Right atrium auricular region (tissue), 2 donors: Measurements from ENCODE around the gene EIF2B2. TPM values are rescaled to one million over a fixed set of nuclear protein-coding genes. Genes with fewer than 3 reads are reported as not detected.

ENCODE experiments used
- DNase-seq: peaks from one replicate; pipeline ENCODE4 v3.0.0-alpha.2; 2019; ENCODE audit warnings: low spot score
- H3K27ac ChIP-seq, 2 donors: fragments of 200-600 bp; sonication (generic); 1 replicate in 1 of 2; 2 replicates in 1 of 2; pipeline ENCODE4 v1.5.1; 2016 to 2019
- H3K27me3 ChIP-seq, 2 donors: fragments of 200-600 bp; sonication (generic); one replicate each; pipeline versions ENCODE4 v1.5.1 to v1.6.0; 2017 to 2019
- H3K36me3 ChIP-seq: fragments of 200-600 bp; sonication (generic); one replicate; pipeline ENCODE4 v1.5.1; 2016
- H3K4me1 ChIP-seq, 2 donors: fragments of 200-600 bp; sonication (generic); one replicate each; pipeline versions ENCODE4 v1.5.1 to v1.6.0; 2017 to 2019
- H3K4me3 ChIP-seq, 2 donors: fragments of 200-600 bp; sonication (generic); 1 replicate in 1 of 2; 2 replicates in 1 of 2; pipeline ENCODE4 v1.5.1; 2017 to 2019; ENCODE audit warnings: mild to moderate bottlenecking in 1 of 2, moderate library complexity in 1 of 2
- H3K9me3 ChIP-seq, 2 donors: fragments of 200-600 bp; sonication (generic); one replicate each; pipeline ENCODE4 v1.5.1; 2019
- total RNA-seq, 2 donors: library from RNA; depleted of rRNA; stranded (reverse); fragments of >200 nt; gene quantifications; one replicate each; pipeline ENCODE4 v1.1.0, GENCODE V29; 2016
- TF ChIP-seq, protein P1 (sequence below), 2 donors: fragments of 200-600 bp; sonication (generic); IDR thresholded peaks; one replicate each; pipeline ENCODE4 v1.5.1; 2019; ENCODE audit warnings: antibody characterized with exemption in 2 of 2

EIF2B2 gene
- total RNA-seq, 2 donors from 2014 or later = 26.1 to 35.3 TPM

DNA sequence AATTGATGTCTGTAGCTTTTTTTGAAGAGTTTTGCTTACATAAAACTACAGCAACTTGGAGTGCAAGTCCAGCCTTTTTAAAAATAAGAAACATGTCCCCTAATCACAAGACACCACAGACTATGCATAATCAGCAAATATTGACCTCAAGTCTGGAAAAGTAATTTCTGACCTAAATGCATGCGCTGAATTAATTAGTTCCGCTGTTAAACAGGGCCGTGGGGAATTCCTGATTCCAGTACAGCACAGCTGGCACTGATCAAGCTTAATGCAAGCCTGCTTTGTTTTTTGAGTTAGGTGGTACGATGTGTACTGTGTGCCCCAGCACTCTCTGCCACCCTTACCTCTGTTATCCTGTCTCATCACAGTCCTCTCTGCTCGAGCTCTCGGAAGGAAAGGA, 39.3 kb downstream of the EIF2B2 start:
- TF ChIP-seq, protein P1, sequence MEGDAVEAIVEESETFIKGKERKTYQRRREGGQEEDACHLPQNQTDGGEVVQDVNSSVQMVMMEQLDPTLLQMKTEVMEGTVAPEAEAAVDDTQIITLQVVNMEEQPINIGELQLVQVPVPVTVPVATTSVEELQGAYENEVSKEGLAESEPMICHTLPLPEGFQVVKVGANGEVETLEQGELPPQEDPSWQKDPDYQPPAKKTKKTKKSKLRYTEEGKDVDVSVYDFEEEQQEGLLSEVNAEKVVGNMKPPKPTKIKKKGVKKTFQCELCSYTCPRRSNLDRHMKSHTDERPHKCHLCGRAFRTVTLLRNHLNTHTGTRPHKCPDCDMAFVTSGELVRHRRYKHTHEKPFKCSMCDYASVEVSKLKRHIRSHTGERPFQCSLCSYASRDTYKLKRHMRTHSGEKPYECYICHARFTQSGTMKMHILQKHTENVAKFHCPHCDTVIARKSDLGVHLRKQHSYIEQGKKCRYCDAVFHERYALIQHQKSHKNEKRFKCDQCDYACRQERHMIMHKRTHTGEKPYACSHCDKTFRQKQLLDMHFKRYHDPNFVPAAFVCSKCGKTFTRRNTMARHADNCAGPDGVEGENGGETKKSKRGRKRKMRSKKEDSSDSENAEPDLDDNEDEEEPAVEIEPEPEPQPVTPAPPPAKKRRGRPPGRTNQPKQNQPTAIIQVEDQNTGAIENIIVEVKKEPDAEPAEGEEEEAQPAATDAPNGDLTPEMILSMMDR (IDR thresholded peaks at IDR 0.05) = no peak
- peaks cover 39% of the 10 kb centered on the region for H3K36me3 ChIP-seq
- H3K27me3 ChIP-seq = no peaks in the 10 kb centered on the region
- peaks cover 0 to 4% of the 10 kb centered on the region in 2 donors for H3K4me1 ChIP-seq
- H3K9me3 ChIP-seq = no peaks in the 10 kb centered on the region
- no peak overlapping the region for H3K4me3 ChIP-seq
- H3K27ac ChIP-seq = no peak overlapping the region
- DNase-seq = no peak

- H3K4me3 ChIP-seq = no peak overlapping the region
- peaks cover 20% of the 10 kb centered on the region for H3K36me3 ChIP-seq
- no peak for DNase-seq
- H3K4me1 ChIP-seq = peaks cover 0 to 13% of the 10 kb centered on the region in 2 donors
- TF ChIP-seq, protein P1 (IDR thresholded peaks at IDR 0.05) = no peak
- H3K27me3 ChIP-seq = no peaks in the 10 kb centered on the region
- H3K27ac ChIP-seq = no peak overlapping the region
- no peaks in the 10 kb centered on the region for H3K9me3 ChIP-seq
These were observed 41.6 kb downstream of the EIF2B2 start for GRCh38 chr14:75044322-75044721.

DNA sequence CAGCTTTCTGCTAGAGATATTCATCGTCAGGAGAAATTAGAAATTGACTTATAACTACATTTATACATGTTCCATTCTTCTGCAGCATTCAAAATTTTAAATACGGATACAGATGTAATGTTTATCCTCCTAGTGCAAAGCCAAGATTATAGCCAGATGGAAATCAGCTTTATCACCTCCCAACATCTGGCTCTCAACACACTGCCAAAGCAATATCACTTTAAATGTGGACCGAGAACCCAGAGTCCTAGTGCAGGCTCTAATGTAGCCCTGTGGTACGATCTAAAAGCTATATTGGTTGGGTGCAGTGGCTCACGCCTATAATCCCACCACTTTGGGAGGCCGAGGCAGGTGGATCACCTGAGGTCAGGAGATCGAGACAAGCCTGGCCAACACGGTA, 42.0 kb downstream of the EIF2B2 start:
- peaks cover 20% of the 10 kb centered on the region for H3K36me3 ChIP-seq
- no peak overlapping the region for H3K27ac ChIP-seq
- H3K9me3 ChIP-seq = no peaks in the 10 kb centered on the region
- no peak for DNase-seq
- H3K27me3 ChIP-seq = no peaks in the 10 kb centered on the region
- peaks cover 0 to 16% of the 10 kb centered on the region in 2 donors for H3K4me1 ChIP-seq
- TF ChIP-seq, protein P1 (IDR thresholded peaks at IDR 0.05) = no peak
- H3K4me3 ChIP-seq = no peak overlapping the region

- TF ChIP-seq, protein P1 (IDR thresholded peaks at IDR 0.05) = no peak
- Histone ChIP-seq H3K4me3 (no peak overlapping the region), H3K27me3 (no peaks in the 10 kb centered on the region), H3K27ac (no peak overlapping the region), H3K36me3 (peaks cover 9% of the 10 kb centered on the region), H3K4me1 (peaks cover 0 to 26% of the 10 kb centered on the region in 2 donors), H3K9me3 (no peaks in the 10 kb centered on the region)
- DNase-seq = no peak
These were observed 43.6 kb downstream of the EIF2B2 start for GRCh38 chr14:75046275-75046674.

DNA sequence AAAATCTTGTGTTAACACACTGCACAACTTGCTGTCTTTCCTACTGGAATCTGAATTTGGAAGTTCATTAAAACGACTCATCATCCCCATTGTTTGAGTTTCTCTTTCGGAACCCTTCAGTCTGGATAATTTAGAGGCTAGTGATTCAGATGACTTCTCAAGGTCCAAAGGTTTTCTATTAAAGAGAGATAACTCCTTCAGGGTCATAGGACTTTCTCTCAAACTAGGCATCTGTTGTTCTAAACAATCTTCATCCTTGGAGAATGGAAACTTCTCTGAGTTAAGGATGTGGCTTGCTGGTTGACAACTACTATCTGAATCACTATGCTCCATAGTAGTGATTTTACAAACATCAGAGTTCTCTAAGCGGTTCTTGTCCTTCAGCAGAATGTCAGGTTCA, 44.2 kb downstream of the EIF2B2 start:
- Histone ChIP-seq H3K27me3 (no peaks in the 10 kb centered on the region), H3K36me3 (peaks cover 3% of the 10 kb centered on the region), H3K4me3 (no peak overlapping the region), H3K27ac (no peak overlapping the region), H3K4me1 (peaks cover 0 to 26% of the 10 kb centered on the region in 2 donors), H3K9me3 (no peaks in the 10 kb centered on the region)
- no peak for DNase-seq
- TF ChIP-seq, protein P1 (IDR thresholded peaks at IDR 0.05) = no peak

DNA sequence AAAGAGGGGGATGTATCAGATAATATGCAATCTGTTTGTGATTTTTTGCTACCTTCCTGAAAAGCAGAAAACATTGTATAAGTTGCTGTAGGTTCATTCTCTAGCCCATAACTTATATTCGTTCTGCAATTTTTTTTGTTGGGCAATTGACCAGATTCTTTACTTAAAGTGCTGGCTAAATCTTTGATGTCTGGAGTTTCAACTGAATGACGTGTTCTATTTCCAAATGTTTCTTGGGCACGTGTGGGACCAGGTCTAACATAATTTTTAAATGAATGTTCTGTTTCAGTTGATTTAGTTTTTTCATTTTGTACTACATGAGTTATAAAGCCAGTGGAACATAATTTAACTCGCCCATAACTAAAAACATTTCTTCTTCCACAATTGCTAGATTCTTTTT, 44.8 kb downstream of the EIF2B2 start:
- H3K4me3 ChIP-seq = no peak overlapping the region
- peaks cover 0 to 26% of the 10 kb centered on the region in 2 donors for H3K4me1 ChIP-seq
- no peaks in the 10 kb centered on the region for H3K27me3 ChIP-seq
- DNase-seq = no peak
- H3K9me3 ChIP-seq = no peaks in the 10 kb centered on the region
- no peaks in the 10 kb centered on the region for H3K36me3 ChIP-seq
- H3K27ac ChIP-seq = no peak overlapping the region
- TF ChIP-seq, protein P1 (IDR thresholded peaks at IDR 0.05) = no peak
